Neural progenitor cell (in vitro differentiated cells): ENCODE data around the gene MPPE1. TPM values are rescaled to one million over a fixed set of nuclear protein-coding genes. Genes with fewer than 3 reads are reported as not detected.
"Not testable (repeated sequence)": the region's sequence is repeated elsewhere in the genome, so short reads cannot be mapped to it uniquely, and the experiment has no call there.

Source experiments
- DNase-seq: peaks from one replicate; pipeline ENCODE4 v3.0.0-alpha.2; 2016; ENCODE audit warnings: low spot score
- H2AFZ ChIP-seq: fragments of 200-600 bp; sonication (generic); replicated peaks from 2 replicates; pipeline ENCODE4 v1.6.1; 2016; ENCODE audit warnings: antibody characterized with exemption
- H3F3A ChIP-seq: fragments of 200-600 bp; sonication (generic); 2 replicates; pipeline ENCODE4 v1.6.1; 2016; ENCODE audit warnings: antibody characterized with exemption, low read depth
- H3K27ac ChIP-seq: fragments of 200-600 bp; sonication (generic); 2 replicates; pipeline ENCODE4 v1.5.1; 2016; ENCODE audit warnings: mild to moderate bottlenecking
- H3K27me3 ChIP-seq: fragments of 200-600 bp; sonication (generic); 2 replicates; pipeline ENCODE4 v1.6.1; 2016; ENCODE audit warnings: mild to moderate bottlenecking, moderate library complexity
- H3K36me3 ChIP-seq: fragments of 200-600 bp; sonication (generic); 2 replicates; pipeline ENCODE4 v1.5.1; 2016
- H3K4me1 ChIP-seq: fragments of 200-600 bp; sonication (generic); 2 replicates; pipeline ENCODE4 v1.6.1; 2016; ENCODE audit warnings: mixed run types
- H3K4me2 ChIP-seq: fragments of 200-600 bp; sonication (generic); 2 replicates; pipeline ENCODE4 v1.6.1; 2016
- H3K4me3 ChIP-seq: fragments of 200-600 bp; sonication (generic); 2 replicates; pipeline ENCODE4 v1.5.1; 2016
- H3K79me2 ChIP-seq: fragments of 200-600 bp; sonication (generic); 2 replicates; pipeline ENCODE4 v1.6.1; 2016; ENCODE audit warnings: low read depth
- H3K9ac ChIP-seq: fragments of 200-600 bp; sonication (generic); 2 replicates; pipeline ENCODE4 v1.6.1; 2016
- H3K9me3 ChIP-seq: fragments of 200-600 bp; sonication (generic); 2 replicates; pipeline ENCODE4 v1.5.1; 2016; ENCODE audit warnings: low read depth
- H4K20me1 ChIP-seq: fragments of 200-600 bp; sonication (generic); 2 replicates; pipeline ENCODE4 v1.6.1; 2016; ENCODE audit warnings: low read depth
- H3K27ac Mint-ChIP-seq: 3 replicates; pipeline ENCODE4 v1.8.0; 2021; ENCODE audit warnings: mixed read lengths
- H3K27me3 Mint-ChIP-seq: 2 replicates; pipeline ENCODE4 v1.8.0; 2022; ENCODE audit warnings: low read depth, mild to moderate bottlenecking, inconsistent platforms, moderate library complexity, mixed read lengths; ENCODE audit not compliant: insufficient read depth
- H3K36me3 Mint-ChIP-seq: 3 replicates; pipeline ENCODE4 v1.8.0; 2021; ENCODE audit warnings: mixed read lengths
- H3K4me1 Mint-ChIP-seq: 3 replicates; pipeline ENCODE4 v1.8.0; 2021; ENCODE audit warnings: mixed read lengths
- H3K4me3 Mint-ChIP-seq: 3 replicates; pipeline ENCODE4 v1.8.0; 2021; ENCODE audit warnings: mild to moderate bottlenecking, moderate library complexity, mixed read lengths
- H3K9me3 Mint-ChIP-seq: 3 replicates; pipeline ENCODE4 v1.8.0; 2020; ENCODE audit warnings: mixed read lengths
- EZH2 ChIP-seq: fragments of 200-600 bp; sonication (generic); IDR thresholded peaks from 2 replicates; pipeline ENCODE4 v1.6.1; 2017; ENCODE audit warnings: antibody characterized with exemption, mild to moderate bottlenecking, moderate library complexity
- EZH2phosphoT487 ChIP-seq: fragments of 200-600 bp; sonication (generic); IDR thresholded peaks from 2 replicates; pipeline ENCODE4 v1.6.1; 2017; ENCODE audit warnings: antibody characterized with exemption
- total RNA-seq: library from RNA; depleted of rRNA; stranded (reverse); fragments of >200 nt; gene quantifications from 2 replicates; pipeline ENCODE4 v1.2.3, GENCODE V29; 2015; ENCODE audit warnings: low replicate concordance
- TF ChIP-seq, protein P1 (sequence below): fragments of 200-600 bp; sonication (generic); IDR thresholded peaks from 2 replicates; pipeline ENCODE4 v1.5.1; 2017; ENCODE audit warnings: antibody characterized with exemption, mild to moderate bottlenecking

The MPPE1 gene
- total RNA-seq, 1 donor from 2014 or later = 17.3 TPM

DNA sequence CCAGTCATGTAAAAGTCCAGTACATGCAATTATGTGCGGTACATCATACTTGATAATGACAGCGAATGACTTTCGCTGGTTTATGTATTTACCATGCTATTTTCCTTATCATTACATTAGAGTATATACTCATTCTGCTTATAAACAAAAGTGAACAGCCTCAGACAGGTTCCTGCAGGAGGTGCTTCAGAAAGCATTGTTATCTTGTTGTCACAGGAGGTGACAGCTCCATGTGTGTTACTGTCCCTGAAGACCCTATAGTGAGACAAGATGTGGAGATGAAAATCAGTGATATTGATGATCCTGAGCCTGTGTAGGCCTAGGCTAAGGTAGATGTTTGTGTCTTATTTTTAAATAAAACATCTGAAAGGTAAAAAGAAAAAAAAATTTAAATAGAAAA lies 15.3 kb upstream of the MPPE1 start:
- no peak overlapping the region for H2AFZ ChIP-seq
- H3K9ac ChIP-seq = no peak overlapping the region
- H4K20me1 ChIP-seq = no peaks in the 10 kb centered on the region
- no peaks in the 10 kb centered on the region for H3F3A ChIP-seq
- H3K27me3 ChIP-seq = no peaks in the 10 kb centered on the region
- H3K27ac Mint-ChIP-seq = no peak overlapping the region
- H3K4me2 ChIP-seq = no peak overlapping the region
- H3K27ac ChIP-seq = no peak overlapping the region
- no peaks in the 10 kb centered on the region for H3K4me1 ChIP-seq
- H3K4me3 Mint-ChIP-seq = no peak overlapping the region
- no peak for DNase-seq
- H3K36me3 Mint-ChIP-seq = no peaks in the 10 kb centered on the region
- H3K27me3 Mint-ChIP-seq = peaks cover 11% of the 10 kb centered on the region
- peaks cover 2% of the 10 kb centered on the region for H3K9me3 Mint-ChIP-seq
- no peaks in the 10 kb centered on the region for H3K79me2 ChIP-seq
- H3K9me3 ChIP-seq = no peaks in the 10 kb centered on the region
- no peaks in the 10 kb centered on the region for H3K4me1 Mint-ChIP-seq
- H3K4me3 ChIP-seq = no peak overlapping the region
- TF ChIP-seq, protein P1, sequence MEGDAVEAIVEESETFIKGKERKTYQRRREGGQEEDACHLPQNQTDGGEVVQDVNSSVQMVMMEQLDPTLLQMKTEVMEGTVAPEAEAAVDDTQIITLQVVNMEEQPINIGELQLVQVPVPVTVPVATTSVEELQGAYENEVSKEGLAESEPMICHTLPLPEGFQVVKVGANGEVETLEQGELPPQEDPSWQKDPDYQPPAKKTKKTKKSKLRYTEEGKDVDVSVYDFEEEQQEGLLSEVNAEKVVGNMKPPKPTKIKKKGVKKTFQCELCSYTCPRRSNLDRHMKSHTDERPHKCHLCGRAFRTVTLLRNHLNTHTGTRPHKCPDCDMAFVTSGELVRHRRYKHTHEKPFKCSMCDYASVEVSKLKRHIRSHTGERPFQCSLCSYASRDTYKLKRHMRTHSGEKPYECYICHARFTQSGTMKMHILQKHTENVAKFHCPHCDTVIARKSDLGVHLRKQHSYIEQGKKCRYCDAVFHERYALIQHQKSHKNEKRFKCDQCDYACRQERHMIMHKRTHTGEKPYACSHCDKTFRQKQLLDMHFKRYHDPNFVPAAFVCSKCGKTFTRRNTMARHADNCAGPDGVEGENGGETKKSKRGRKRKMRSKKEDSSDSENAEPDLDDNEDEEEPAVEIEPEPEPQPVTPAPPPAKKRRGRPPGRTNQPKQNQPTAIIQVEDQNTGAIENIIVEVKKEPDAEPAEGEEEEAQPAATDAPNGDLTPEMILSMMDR = no peak
- TF ChIP-seq EZH2phosphoT487 (no peak), EZH2 (no peak)
- no peaks in the 10 kb centered on the region for H3K36me3 ChIP-seq

DNA sequence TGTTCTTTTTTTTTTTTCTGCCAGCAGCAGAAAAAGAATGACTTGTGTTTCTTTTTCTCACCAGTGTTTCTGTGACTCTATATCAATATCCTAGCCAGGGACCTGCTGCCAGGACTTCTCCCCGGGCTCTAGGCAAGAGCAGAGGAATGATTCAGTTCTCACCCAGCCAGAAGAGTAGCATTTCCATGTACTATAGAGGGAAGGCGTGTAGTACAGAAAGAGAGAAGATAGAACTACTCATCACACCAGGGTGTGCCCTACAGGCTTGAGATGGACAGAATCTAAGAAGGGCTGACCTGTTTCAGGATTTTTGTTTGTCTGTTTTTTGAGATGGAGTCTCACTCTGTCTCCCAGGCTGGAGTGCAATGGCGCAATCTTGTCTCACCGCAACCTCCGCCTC lies 11.4 kb upstream of the MPPE1 start:
- H3K27ac Mint-ChIP-seq, H3K4me1 ChIP-seq, H3K27me3 Mint-ChIP-seq, H3K79me2 ChIP-seq, H3F3A ChIP-seq, H3K9me3 ChIP-seq, H3K36me3 ChIP-seq, H3K27ac ChIP-seq, H3K4me3 ChIP-seq, H3K36me3 Mint-ChIP-seq, H4K20me1 ChIP-seq, H3K4me1 Mint-ChIP-seq, H3K4me3 Mint-ChIP-seq, H3K27me3 ChIP-seq, H3K9ac ChIP-seq, DNase-seq, H2AFZ ChIP-seq, H3K4me2 ChIP-seq, H3K9me3 Mint-ChIP-seq: not testable (repeated sequence)

DNA sequence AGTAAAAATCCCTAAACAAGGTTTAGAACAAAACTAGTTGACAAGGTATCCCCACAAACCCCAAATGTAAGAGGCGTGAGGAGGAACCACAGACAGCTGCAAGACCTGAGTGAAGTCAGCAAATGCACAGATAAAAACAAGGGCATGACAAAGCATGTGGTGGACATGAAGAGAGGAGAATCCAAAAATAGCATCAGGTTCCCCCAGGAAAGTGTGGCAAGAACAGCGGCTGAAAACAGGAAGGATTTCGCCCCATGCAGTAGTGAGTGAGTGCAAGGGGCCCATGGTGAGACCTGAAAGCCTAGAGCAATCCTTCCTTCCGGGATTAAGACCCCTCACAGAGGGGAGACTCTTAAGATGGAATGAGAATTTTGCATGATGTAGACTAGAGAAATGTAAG lies 8.8 kb upstream of the MPPE1 start:
- not testable (repeated sequence) for H3K9me3 ChIP-seq, H3K9ac ChIP-seq, H3K4me2 ChIP-seq, H3K27me3 Mint-ChIP-seq, H3F3A ChIP-seq, DNase-seq, H3K27ac ChIP-seq, H3K4me3 ChIP-seq, H3K36me3 ChIP-seq, H3K36me3 Mint-ChIP-seq, H3K27ac Mint-ChIP-seq, H2AFZ ChIP-seq, H3K27me3 ChIP-seq, H3K79me2 ChIP-seq, H3K4me1 Mint-ChIP-seq, H4K20me1 ChIP-seq, H3K4me1 ChIP-seq, H3K4me3 Mint-ChIP-seq, H3K9me3 Mint-ChIP-seq

DNA sequence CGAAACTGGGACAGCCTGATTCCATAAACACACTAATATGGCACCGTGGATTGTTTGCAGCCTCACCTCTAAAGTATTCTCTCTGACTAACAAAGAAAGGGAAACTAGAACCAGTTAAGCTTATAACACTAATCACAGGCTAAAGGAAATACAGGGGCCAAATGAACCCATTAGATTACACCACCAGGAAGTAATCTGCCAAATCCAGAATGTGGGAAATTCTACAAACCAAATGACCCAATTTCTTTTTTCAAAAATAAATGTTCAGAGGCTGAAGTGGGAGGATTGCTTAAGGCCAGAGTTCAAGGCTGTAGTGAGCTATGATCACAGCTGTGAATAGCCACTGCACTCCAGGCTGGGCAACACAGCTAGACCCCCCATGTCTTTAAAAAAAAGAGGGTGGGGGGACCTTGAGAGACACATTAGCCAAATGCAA lies 1.5 kb upstream of the MPPE1 start:
- H4K20me1 ChIP-seq = no peaks in the 10 kb centered on the region
- H3K79me2 ChIP-seq = no peaks in the 10 kb centered on the region
- Mint-ChIP-seq H3K4me3 (peak overlapping the region; percentile 91), H3K4me1 (peaks cover 17% of the 10 kb centered on the region), H3K9me3 (no peaks in the 10 kb centered on the region), H3K27me3 (peaks cover 5% of the 10 kb centered on the region), H3K36me3 (no peaks in the 10 kb centered on the region), H3K27ac (no peak overlapping the region)
- no peaks in the 10 kb centered on the region for H3K9me3 ChIP-seq
- no peak overlapping the region for H2AFZ ChIP-seq
- H3K4me3 ChIP-seq = no peak overlapping the region
- no peak for TF ChIP-seq EZH2
- no peak for TF ChIP-seq EZH2phosphoT487
- TF ChIP-seq, protein P1 = no peak
- H3K4me1 ChIP-seq = peaks cover 4% of the 10 kb centered on the region
- DNase-seq = no peak
- H3K27ac ChIP-seq = no peak overlapping the region
- H3K36me3 ChIP-seq = no peaks in the 10 kb centered on the region
- no peak overlapping the region for H3K4me2 ChIP-seq
- peaks cover 19% of the 10 kb centered on the region for H3F3A ChIP-seq
- peaks cover 11% of the 10 kb centered on the region for H3K27me3 ChIP-seq
- no peak overlapping the region for H3K9ac ChIP-seq
